H1 (cell line): ENCODE measurements around the gene LMTK2. TPM values are rescaled to one million over a fixed set of nuclear protein-coding genes. Genes with fewer than 3 reads are reported as not detected.

ENCODE experiments used
- EP300 ChIP-seq, 2 experiments: IDR thresholded peaks; 1 replicate in 1 of 2; 2 replicates in 1 of 2; pipeline ENCODE4 v1.6.1; 2011 to 2012; ENCODE audit warnings: low read depth in 2 of 2, low read length in 2 of 2, mild to moderate bottlenecking in 2 of 2, borderline replicate concordance in 1 of 2, inconsistent platforms in 1 of 2, moderate library complexity in 1 of 2
- MAFK ChIP-seq: IDR thresholded peaks from 2 replicates; pipeline ENCODE4 v1.6.1; 2012; ENCODE audit warnings: low read depth, mild to moderate bottlenecking, improper control_type of control experiment, low read length
- RXRA ChIP-seq: IDR thresholded peaks from 2 replicates; pipeline ENCODE4 v1.6.1; 2011; ENCODE audit warnings: low read depth, mild to moderate bottlenecking, low read length, moderate library complexity; ENCODE audit not compliant: insufficient read depth
- SIX5 ChIP-seq: IDR thresholded peaks from 2 replicates; pipeline ENCODE4 v1.6.1; 2011; ENCODE audit warnings: mild to moderate bottlenecking, low read depth, low read length
- polyA plus RNA-seq, 7 experiments: library from polyadenylated mRNA; depleted of rRNA in 3 of 7; stranded (reverse) in 5 of 7; unstranded in 2 of 7; fragments of >200 nt in 5 of 7; fragments of 200-250 nt in 2 of 7; gene quantifications; 1 replicate in 5 of 7; 2 replicates in 1 of 7; 4 replicates in 1 of 7; pipeline versions ENCODE4 v1.2.1 to v1.2.3, GENCODE V29; 2011 to 2013; ENCODE audit warnings: missing spikeins in 2 of 7, mixed read lengths in 2 of 7
- total RNA-seq: library from RNA; stranded (reverse); fragmentation: NEBNext Ultra II Directional; extraction: Animal tissue kit (Norgen Biotek cat#: 25700); gene quantifications from 2 replicates; pipeline ENCODE4 v1.2.1, GENCODE V29; 2021

LMTK2 gene
- total and polyA plus RNA-seq, 2 of the 8 experiments (the other 6 are each of a cell fraction or from before 2014, with no cell fraction given): 9.7 to 30.7 TPM

GRCh38 chr7:98224701-98225181, 118.1 kb downstream of the LMTK2 start (continued):
- no peak for TF ChIP-seq EP300 (IDR thresholded peaks at IDR 0.05; ENCODE audit: borderline replicate concordance in 1 of 2, low read depth in 2 of 2, low read length in 2 of 2)
- no peak for TF ChIP-seq SIX5
- no peak for TF ChIP-seq MAFK
- TF ChIP-seq RXRA: no peak
